ENCODE measurements around the gene ADH6. TPM values are rescaled to one million over a fixed set of nuclear protein-coding genes. Genes with fewer than 3 reads are reported as not detected.

Gene ADH6
- total RNA-seq, 1 experiment from 2014 or later: 0.07 TPM

GRCh38 chr4:99207069-99207743, 11.8 kb downstream of the ADH6 start:
- CTCF ChIA-PET: no interaction called here
- H3K9me3 Mint-ChIP-seq: no peaks in the 10 kb centered on the region
- ATAC-seq (peak; percentile 29), DNase-seq (ENCODE audit: low spot score) (no peak)
- H3K4me3 Mint-ChIP-seq: peak overlapping the region; percentile 24
- POLR2A ChIA-PET: no interaction called here
- H3K27me3 Mint-ChIP-seq (ENCODE audit: low read depth): no peaks in the 10 kb centered on the region
- no peaks in the 10 kb centered on the region for H3K36me3 Mint-ChIP-seq
- H3K27ac Mint-ChIP-seq: no peak overlapping the region
- TF ChIP-seq SMAD4 (CRISPR knock-in tag; IDR thresholded peaks at IDR 0.05) (no peak), NR2C2 (CRISPR knock-in tag; IDR thresholded peaks at IDR 0.05) (no peak), FOXK1 (CRISPR knock-in tag; IDR thresholded peaks at IDR 0.05) (no peak), ZNF281 (CRISPR knock-in tag; IDR thresholded peaks at IDR 0.05) (no peak)
- peaks cover 35% of the 10 kb centered on the region for H3K4me1 Mint-ChIP-seq

DNA sequence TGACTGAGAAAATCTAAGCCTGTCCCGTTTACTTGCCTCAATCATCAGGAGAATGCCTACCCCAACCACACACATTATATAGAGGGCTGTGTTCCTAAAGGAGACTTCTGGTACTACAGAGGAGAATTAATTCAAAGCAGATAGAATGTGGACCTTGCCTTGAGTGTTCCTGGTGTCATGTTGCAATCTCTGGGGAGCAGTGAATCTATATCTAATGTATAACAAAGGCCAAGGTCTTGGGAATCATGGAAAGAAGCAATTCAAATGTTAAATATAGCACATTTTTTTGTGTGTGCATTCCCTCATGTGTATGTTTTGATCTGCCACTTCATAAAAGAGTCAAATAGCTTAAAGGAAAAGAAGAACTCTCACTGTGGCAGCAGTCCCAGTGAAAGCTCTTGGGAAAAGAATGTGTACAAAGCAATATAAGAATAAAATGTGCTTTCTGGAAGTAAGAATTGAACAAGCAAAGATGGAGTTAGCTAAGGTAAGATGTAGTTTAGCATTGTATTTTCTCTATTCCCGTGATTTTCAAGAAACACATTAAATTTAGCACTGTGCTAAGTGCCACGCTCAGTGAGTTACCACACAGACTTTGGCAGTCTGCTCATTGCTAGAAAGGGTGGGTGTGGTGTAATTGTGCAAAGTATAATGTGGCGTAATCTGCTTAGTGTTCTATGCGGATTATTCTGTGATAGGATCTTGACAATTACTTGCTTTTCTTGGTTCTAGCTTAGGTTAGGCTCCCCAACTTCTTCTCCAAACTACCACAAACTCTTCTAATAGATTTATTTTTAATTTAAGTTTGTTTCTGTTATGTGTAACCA, 13.7 kb downstream of the ADH6 start:
- no peak for TF ChIP-seq RORB (CRISPR knock-in tag; IDR thresholded peaks at IDR 0.05)
- TF ChIP-seq ZNF423 (CRISPR knock-in tag; IDR thresholded peaks at IDR 0.05): no peak
- TF ChIP-seq ZNF219 (CRISPR knock-in tag; IDR thresholded peaks at IDR 0.05; ENCODE audit: borderline replicate concordance): no peak
- TF ChIP-seq TCF7 (CRISPR knock-in tag; IDR thresholded peaks at IDR 0.05; ENCODE audit: low read depth): no peak
- TF ChIP-seq IRF2 (CRISPR knock-in tag; IDR thresholded peaks at IDR 0.05; ENCODE audit: borderline replicate concordance, low read depth): no peak
- TF ChIP-seq, protein P1, sequence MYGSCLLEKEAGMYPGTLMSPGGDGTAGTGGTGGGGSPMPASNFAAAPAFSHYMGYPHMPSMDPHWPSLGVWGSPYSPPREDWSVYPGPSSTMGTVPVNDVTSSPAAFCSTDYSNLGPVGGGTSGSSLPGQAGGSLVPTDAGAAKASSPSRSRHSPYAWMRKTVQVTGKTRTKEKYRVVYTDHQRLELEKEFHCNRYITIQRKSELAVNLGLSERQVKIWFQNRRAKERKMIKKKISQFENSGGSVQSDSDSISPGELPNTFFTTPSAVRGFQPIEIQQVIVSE (CRISPR knock-in tag; IDR thresholded peaks at IDR 0.05; ENCODE audit: borderline replicate concordance): no peak
- no peak for TF ChIP-seq USF2 (CRISPR knock-in tag; IDR thresholded peaks at IDR 0.05)
- no peak for TF ChIP-seq ATF3 (CRISPR knock-in tag; conservative IDR thresholded peaks at IDR 0.05)
- no peak for TF ChIP-seq ZNF281 (CRISPR knock-in tag; IDR thresholded peaks at IDR 0.05)
- no peak for TF ChIP-seq SMAD4 (CRISPR knock-in tag; IDR thresholded peaks at IDR 0.05)
- TF ChIP-seq ZNF138 (CRISPR knock-in tag; conservative IDR thresholded peaks at IDR 0.05): no peak
- no peak for TF ChIP-seq FOXK1 (CRISPR knock-in tag; IDR thresholded peaks at IDR 0.05)
- TF ChIP-seq JUN (CRISPR knock-in tag; IDR thresholded peaks at IDR 0.05): no peak
- no peak for TF ChIP-seq ZBTB43 (CRISPR knock-in tag; IDR thresholded peaks at IDR 0.05)
- TF ChIP-seq EMX1 (CRISPR knock-in tag; IDR thresholded peaks at IDR 0.05): no peak
- DNase-seq (ENCODE audit: low spot score) (no peak), ATAC-seq (peak; percentile 93)
- POLR2A ChIA-PET: no interaction called here
- H3K27ac Mint-ChIP-seq: no peak overlapping the region
- no peaks in the 10 kb centered on the region for H3K36me3 Mint-ChIP-seq
- CTCF ChIA-PET: no interaction called here
- H3K27me3 Mint-ChIP-seq (ENCODE audit: low read depth): no peaks in the 10 kb centered on the region
- H3K4me3 Mint-ChIP-seq: no peak overlapping the region
- H3K4me1 Mint-ChIP-seq: peaks cover 35% of the 10 kb centered on the region
- no peaks in the 10 kb centered on the region for H3K9me3 Mint-ChIP-seq
